Measurements from ENCODE around the gene SMCO4.

The SMCO4 gene

GRCh38 chr11:93569496-93569895 lies 26.3 kb upstream of the SMCO4 start:
- TF ChIP-seq, protein P1, sequence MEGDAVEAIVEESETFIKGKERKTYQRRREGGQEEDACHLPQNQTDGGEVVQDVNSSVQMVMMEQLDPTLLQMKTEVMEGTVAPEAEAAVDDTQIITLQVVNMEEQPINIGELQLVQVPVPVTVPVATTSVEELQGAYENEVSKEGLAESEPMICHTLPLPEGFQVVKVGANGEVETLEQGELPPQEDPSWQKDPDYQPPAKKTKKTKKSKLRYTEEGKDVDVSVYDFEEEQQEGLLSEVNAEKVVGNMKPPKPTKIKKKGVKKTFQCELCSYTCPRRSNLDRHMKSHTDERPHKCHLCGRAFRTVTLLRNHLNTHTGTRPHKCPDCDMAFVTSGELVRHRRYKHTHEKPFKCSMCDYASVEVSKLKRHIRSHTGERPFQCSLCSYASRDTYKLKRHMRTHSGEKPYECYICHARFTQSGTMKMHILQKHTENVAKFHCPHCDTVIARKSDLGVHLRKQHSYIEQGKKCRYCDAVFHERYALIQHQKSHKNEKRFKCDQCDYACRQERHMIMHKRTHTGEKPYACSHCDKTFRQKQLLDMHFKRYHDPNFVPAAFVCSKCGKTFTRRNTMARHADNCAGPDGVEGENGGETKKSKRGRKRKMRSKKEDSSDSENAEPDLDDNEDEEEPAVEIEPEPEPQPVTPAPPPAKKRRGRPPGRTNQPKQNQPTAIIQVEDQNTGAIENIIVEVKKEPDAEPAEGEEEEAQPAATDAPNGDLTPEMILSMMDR (IDR thresholded peaks at IDR 0.05): no peak

- TF ChIP-seq, protein P1 (IDR thresholded peaks at IDR 0.05): no peak
Measured at GRCh38 chr11:93568726-93569125, 25.5 kb upstream of the SMCO4 start.

- TF ChIP-seq, protein P1 (IDR thresholded peaks at IDR 0.05): no peak
Measured at GRCh38 chr11:93567401-93567895, 24.3 kb upstream of the SMCO4 start.

DNA sequence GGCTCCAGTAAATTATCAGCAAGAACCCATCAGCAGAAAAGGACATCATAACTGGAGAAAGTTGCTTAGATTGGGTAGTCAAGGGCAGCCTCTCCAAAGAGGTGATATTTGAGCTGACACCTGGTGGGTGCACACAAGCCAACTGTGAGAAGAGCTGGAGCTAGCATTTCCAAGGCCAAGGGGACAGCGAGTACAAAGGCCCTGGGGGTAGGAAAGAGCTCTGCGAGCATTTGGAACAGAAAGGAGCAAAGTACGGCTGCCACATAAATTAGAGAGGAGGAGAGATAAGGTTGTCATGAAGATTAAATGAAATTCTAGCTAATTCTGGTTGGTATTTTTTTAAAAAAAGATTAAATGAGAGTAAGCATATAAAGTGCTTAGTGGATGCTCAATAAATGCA lies 21.7 kb upstream of the SMCO4 start:
- TF ChIP-seq, protein P1 (IDR thresholded peaks at IDR 0.05): no peak

- TF ChIP-seq, protein P1 (IDR thresholded peaks at IDR 0.05): no peak
Measured at GRCh38 chr11:93563857-93564256, 20.7 kb upstream of the SMCO4 start.

DNA sequence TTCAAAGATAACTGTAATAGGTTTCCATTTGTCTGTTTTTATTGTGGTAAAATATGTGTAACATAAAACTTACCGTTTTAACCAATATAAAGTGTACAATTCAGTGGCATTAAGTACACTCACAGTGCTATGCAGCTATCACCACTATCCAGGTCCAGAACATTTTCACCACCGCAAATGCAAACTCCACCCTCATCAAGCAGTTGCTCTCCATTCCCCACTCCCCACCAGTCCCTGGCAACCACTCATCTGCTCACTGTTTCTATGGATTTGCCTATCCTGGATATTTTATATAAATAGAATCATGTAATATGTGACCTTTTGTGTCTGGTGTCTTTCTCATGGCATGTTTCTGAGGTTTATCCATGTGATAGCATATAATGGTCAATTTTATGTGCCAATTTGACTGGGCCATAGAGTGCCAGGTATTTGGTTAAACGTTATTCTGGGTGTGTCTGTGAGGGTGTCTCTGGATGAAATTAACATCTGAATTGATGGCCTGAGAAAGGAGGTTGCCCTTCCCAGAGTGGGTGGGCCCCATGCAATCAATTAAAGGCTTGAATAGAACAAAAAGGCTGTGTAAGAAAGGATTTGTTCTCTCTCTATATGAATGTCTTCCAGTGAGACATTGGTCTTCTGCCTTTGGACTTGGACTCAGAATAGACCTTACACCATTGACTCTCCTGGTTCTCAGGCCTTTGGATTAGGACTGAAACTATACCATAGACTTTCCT lies 17.2 kb upstream of the SMCO4 start:
- TF ChIP-seq, protein P1 (IDR thresholded peaks at IDR 0.05): no peak

DNA sequence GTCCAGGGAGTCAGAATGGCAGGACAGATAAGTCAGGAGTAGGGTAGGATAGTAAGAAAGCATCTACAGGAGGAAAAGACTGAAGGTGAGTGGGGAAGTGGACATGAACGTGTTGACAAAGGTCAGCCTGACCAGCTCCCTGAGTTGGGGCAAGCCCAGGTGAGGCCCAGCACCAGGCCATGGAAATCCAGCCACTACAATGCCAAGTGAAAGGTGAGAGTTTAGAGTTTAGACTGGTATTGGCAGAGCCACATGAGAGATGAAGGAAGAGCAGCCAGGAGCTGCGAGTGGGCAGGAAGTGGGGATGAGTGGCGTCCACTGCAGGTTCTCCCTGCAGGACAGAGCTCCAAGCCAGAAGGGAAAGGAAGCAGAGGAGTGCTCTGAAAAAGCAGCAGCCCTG lies 16.5 kb upstream of the SMCO4 start:
- TF ChIP-seq, protein P1 (IDR thresholded peaks at IDR 0.05): no peak

All from LNCAP (cell line).